Medulla oblongata (tissue), 1 donor: ENCODE measurements around the gene OPCML.
"Not testable (repeated sequence)": the region's sequence is repeated elsewhere in the genome, so short reads cannot be mapped to it uniquely, and the experiment has no call there.

Source experiments
- DNase-seq: peaks from one replicate; pipeline ENCODE4 v3.0.0-alpha.2; 2015; ENCODE audit errors: extremely low spot score

The OPCML gene

GRCh38 chr11:132445859-132446291 lies 1086.4 kb downstream of the OPCML start:
- no peak for DNase-seq

GRCh38 chr11:132444911-132445310 lies 1087.4 kb downstream of the OPCML start:
- DNase-seq: peak; percentile 37

- DNase-seq: no peak
These were observed 1092.5 kb downstream of the OPCML start for GRCh38 chr11:132439711-132440255.

- no peak for DNase-seq
These were observed 1093.9 kb downstream of the OPCML start for GRCh38 chr11:132438418-132438817.

- DNase-seq: no peak
These were observed 1101.8 kb downstream of the OPCML start for GRCh38 chr11:132430429-132431062.

- DNase-seq: no peak
These were observed 1102.6 kb downstream of the OPCML start for GRCh38 chr11:132429685-132430084.

GRCh38 chr11:132427611-132428010 lies 1104.7 kb downstream of the OPCML start:
- DNase-seq: no peak

GRCh38 chr11:132424433-132424832 lies 1107.9 kb downstream of the OPCML start:
- no peak for DNase-seq

GRCh38 chr11:132423266-132423665 lies 1109.0 kb downstream of the OPCML start:
- no peak for DNase-seq

- DNase-seq: no peak
These were observed 1109.6 kb downstream of the OPCML start for GRCh38 chr11:132422722-132423121.

- no peak for DNase-seq
These were observed 1110.7 kb downstream of the OPCML start for GRCh38 chr11:132421555-132421954.

GRCh38 chr11:132414451-132414850 lies 1117.8 kb downstream of the OPCML start:
- DNase-seq: no peak

- no peak for DNase-seq
These were observed 1121.9 kb downstream of the OPCML start for GRCh38 chr11:132410383-132410782.

GRCh38 chr11:132409573-132410355 lies 1122.5 kb downstream of the OPCML start:
- no peak for DNase-seq

GRCh38 chr11:132408877-132409276 lies 1123.4 kb downstream of the OPCML start:
- no peak for DNase-seq

GRCh38 chr11:132405728-132406127 lies 1126.6 kb downstream of the OPCML start:
- no peak for DNase-seq

GRCh38 chr11:132402071-132402684 lies 1130.1 kb downstream of the OPCML start:
- peak; percentile 64 for DNase-seq

- DNase-seq: no peak
These were observed 1136.0 kb downstream of the OPCML start for GRCh38 chr11:132396318-132396717.

GRCh38 chr11:132395434-132395833 lies 1136.9 kb downstream of the OPCML start:
- no peak for DNase-seq

- DNase-seq: no peak
These were observed 1152.8 kb downstream of the OPCML start for GRCh38 chr11:132379540-132379939.

- no peak for DNase-seq
These were observed 1158.7 kb downstream of the OPCML start for GRCh38 chr11:132373405-132374143.

- not testable (repeated sequence) for DNase-seq
These were observed 1162.2 kb downstream of the OPCML start for GRCh38 chr11:132370114-132370513.
